C4-2B (cell line): ENCODE data around the gene SLC6A11.

Experiments used
- H3K27ac ChIP-seq: fragments of 450-650 bp; 2 replicates; pipeline ENCODE4 v1.5.1; 2017
- ZFX ChIP-seq: fragments of 450-650 bp; IDR thresholded peaks from 2 replicates; pipeline ENCODE4 v1.6.1; 2017
- TF ChIP-seq, protein P1 (sequence below): fragments of 450-650 bp; conservative IDR thresholded peaks from 2 replicates; pipeline ENCODE4 v1.5.1; 2017; ENCODE audit warnings: mild to moderate bottlenecking

The SLC6A11 gene

DNA sequence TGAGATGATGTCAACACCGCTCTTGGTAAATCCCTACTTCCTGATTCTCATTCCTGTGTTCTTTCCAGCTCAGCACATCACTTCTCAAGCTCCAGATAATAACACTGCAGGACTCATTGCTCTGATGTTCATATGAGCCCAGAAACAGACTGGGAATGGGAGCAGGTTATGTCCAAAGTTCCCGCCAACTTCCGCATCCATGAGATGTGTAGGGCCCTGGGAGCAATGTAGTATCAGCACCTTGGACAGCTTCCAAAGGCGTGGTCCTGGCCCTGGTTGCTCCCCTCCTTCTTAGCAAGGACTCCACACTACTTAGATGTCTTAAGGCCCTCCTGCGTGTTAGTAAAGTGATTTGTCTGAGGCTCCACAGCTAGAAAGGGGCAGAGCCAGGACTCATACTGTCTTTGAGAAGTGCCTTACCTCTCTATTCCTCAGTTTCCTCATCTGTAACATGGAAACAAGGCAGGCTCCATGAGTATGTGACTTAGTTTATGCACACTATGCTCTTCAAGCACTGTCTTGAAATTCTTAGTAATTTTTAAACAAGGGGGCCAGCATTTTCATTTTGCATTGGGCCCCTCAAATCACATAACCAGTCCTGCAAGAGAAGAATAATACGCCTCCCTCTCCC, 148.6 kb downstream of the SLC6A11 start:
- H3K27ac ChIP-seq: no peak overlapping the region

GRCh38 chr3:10968401-10968800, 152.4 kb downstream of the SLC6A11 start:
- TF ChIP-seq, protein P1, sequence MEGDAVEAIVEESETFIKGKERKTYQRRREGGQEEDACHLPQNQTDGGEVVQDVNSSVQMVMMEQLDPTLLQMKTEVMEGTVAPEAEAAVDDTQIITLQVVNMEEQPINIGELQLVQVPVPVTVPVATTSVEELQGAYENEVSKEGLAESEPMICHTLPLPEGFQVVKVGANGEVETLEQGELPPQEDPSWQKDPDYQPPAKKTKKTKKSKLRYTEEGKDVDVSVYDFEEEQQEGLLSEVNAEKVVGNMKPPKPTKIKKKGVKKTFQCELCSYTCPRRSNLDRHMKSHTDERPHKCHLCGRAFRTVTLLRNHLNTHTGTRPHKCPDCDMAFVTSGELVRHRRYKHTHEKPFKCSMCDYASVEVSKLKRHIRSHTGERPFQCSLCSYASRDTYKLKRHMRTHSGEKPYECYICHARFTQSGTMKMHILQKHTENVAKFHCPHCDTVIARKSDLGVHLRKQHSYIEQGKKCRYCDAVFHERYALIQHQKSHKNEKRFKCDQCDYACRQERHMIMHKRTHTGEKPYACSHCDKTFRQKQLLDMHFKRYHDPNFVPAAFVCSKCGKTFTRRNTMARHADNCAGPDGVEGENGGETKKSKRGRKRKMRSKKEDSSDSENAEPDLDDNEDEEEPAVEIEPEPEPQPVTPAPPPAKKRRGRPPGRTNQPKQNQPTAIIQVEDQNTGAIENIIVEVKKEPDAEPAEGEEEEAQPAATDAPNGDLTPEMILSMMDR: no peak
- TF ChIP-seq ZFX: no peak
- no peak overlapping the region for H3K27ac ChIP-seq

More for the DNA sequence above, 148.6 kb downstream of the SLC6A11 start:
- TF ChIP-seq ZFX: no peak

- TF ChIP-seq, protein P1: no peak
- no peak for TF ChIP-seq ZFX
- no peak overlapping the region for H3K27ac ChIP-seq
Observed at GRCh38 chr3:10970306-10970960, 154.4 kb downstream of the SLC6A11 start.

DNA sequence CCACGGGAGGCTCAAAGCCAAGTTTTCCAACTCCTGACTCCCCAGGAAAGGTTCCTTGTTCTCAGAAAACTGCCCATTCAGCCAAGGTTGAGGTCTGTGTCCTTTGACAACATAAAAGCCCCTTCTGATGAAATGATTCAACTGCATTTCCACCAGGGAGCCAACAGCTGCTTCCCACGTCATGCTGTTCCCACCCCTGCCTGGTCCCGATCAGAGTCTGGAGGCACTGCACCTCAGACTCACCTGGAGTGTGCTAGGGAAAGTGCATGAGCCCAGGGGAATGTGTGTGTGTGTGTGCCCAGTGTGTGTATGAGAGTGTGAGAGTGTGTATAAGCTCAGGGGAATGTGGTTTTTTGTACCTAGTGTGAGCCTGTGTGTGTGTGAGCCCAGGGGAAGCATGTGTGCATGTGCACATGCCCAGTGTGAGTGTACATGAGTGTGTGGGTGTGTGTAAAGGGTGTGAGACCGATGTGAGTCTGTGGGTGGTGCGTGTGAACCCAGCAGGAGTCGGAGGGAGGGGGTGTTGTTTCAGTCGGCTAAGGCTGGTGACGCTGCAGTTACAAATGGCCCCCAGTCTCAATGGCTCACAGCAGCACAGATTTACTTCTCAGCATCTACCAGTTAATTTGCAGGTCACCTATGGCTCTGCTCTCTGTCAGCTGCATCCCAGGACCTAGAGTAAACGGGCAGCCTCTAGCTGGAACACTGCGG, 156.2 kb downstream of the SLC6A11 start:
- H3K27ac ChIP-seq: no peak overlapping the region
- no peak for TF ChIP-seq ZFX
- TF ChIP-seq, protein P1: no peak

GRCh38 chr3:10973046-10973595, 157.1 kb downstream of the SLC6A11 start:
- no peak overlapping the region for H3K27ac ChIP-seq
- no peak for TF ChIP-seq ZFX
- TF ChIP-seq, protein P1: no peak

DNA sequence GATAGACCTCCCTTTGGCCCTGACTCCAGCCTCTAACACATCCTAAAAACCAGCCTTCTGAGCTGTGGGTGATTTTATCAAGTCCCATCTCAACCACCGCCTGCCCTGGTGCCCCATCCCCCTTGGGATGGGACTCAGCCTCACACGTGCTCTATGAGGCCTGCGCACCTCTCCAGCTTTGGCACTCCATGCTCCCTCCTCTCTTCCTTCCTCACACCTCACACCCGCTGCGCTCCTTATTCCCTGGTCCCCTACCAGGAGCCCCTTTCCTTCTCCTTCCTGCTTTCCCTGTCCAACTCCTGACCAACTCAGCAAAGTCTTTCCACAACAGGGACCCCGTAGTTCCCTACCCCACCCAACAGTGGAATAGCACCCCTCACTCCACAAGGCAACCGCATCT, 158.1 kb downstream of the SLC6A11 start:
- no peak for TF ChIP-seq ZFX
- H3K27ac ChIP-seq: no peak overlapping the region

DNA sequence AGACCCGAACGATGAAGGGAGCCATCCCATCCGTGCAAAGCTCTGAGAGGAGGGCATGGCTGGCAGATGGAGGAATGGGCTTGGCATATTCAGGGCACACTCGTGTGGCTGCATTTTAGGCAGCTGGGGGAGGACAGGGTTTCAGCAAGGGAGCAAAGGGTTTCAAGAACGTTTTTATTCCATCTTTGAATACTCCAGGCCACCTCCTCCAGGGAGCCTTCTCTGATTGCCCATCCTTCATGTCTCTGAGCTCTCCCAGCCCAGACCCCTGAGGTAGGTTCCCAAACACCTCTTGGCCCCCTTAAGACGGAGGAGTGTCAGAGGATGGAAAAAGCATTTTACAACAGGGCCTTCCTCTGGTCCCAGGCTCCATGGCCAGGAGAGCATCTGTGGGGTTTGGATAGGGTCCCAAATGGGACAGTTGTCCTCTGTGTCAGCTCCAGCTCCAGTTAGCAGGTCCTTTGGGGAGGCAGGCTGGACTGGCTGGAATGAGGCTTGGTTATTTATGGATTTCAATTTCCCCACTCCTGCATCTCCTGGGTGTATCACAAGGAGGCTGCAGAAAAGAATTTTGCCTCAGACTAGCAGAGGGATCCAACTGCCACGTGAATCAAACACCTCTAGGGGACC, 158.8 kb downstream of the SLC6A11 start:
- TF ChIP-seq, protein P1: no peak
- TF ChIP-seq ZFX: no peak

More for the DNA sequence above, 158.8 kb downstream of the SLC6A11 start:
- no peak overlapping the region for H3K27ac ChIP-seq
